H9 (cell line): ENCODE data around the gene LCNL1. TPM values are rescaled to one million over a fixed set of nuclear protein-coding genes. Genes with fewer than 3 reads are reported as not detected.
"Not testable (repeated sequence)": the region's sequence is repeated elsewhere in the genome, so short reads cannot be mapped to it uniquely, and the experiment has no call there.

Experiments used
- DNase-seq: peaks from one replicate; pipeline ENCODE4 v3.0.0-alpha.2; 2017
- H2AFZ ChIP-seq: one replicate; pipeline ENCODE4 v1.6.1; 2013; ENCODE audit warnings: mild to moderate bottlenecking, low read length, control low read depth, moderate library complexity
- H2AK5ac ChIP-seq: 2 replicates; pipeline ENCODE4 v1.6.1; 2013; ENCODE audit warnings: low read length, control low read depth, mixed read lengths; ENCODE audit not compliant: insufficient read length
- H2BK120ac ChIP-seq: one replicate; pipeline ENCODE4 v1.6.1; 2013; ENCODE audit warnings: low read depth, mild to moderate bottlenecking, low read length, control low read depth, inconsistent platforms; ENCODE audit not compliant: poor library complexity, severe bottlenecking
- H2BK12ac ChIP-seq: 2 replicates; pipeline ENCODE4 v1.6.1; 2013; ENCODE audit warnings: low read length, control low read depth, mixed read lengths, low read depth; ENCODE audit not compliant: insufficient read length
- H2BK15ac ChIP-seq: 2 replicates; pipeline ENCODE4 v1.6.1; 2013; ENCODE audit warnings: low read depth, low read length, control low read depth
- H2BK20ac ChIP-seq: one replicate; pipeline ENCODE4 v1.6.1; 2013; ENCODE audit warnings: low read depth, mild to moderate bottlenecking, low read length, control low read depth, inconsistent platforms; ENCODE audit not compliant: poor library complexity, severe bottlenecking
- H2BK5ac ChIP-seq: 2 replicates; pipeline ENCODE4 v1.6.1; 2013; ENCODE audit warnings: low read length, control low read depth, mixed read lengths; ENCODE audit not compliant: insufficient read length
- H3K14ac ChIP-seq: 2 replicates; pipeline ENCODE4 v1.6.1; 2013; ENCODE audit warnings: low read length, control low read depth; ENCODE audit not compliant: insufficient read depth
- H3K18ac ChIP-seq: 2 replicates; pipeline ENCODE4 v1.6.1; 2013; ENCODE audit warnings: low read depth, mild to moderate bottlenecking, mixed read lengths, low read length, control low read depth; ENCODE audit not compliant: insufficient read length
- H3K23ac ChIP-seq: 2 replicates; pipeline ENCODE4 v1.6.1; 2013; ENCODE audit warnings: low read length, control low read depth, mixed read lengths, low read depth; ENCODE audit not compliant: insufficient read length
- H3K23me2 ChIP-seq: 2 replicates; pipeline ENCODE4 v1.6.1; 2013; ENCODE audit warnings: low read depth, mild to moderate bottlenecking, mixed read lengths, low read length, control low read depth; ENCODE audit not compliant: insufficient read length, poor library complexity, severe bottlenecking
- H3K27ac ChIP-seq: 2 replicates; pipeline ENCODE4 v1.5.1; 2013; ENCODE audit warnings: low read length, control low read depth, mixed read lengths, low read depth; ENCODE audit not compliant: insufficient read length
- H3K27me3 ChIP-seq: 2 replicates; pipeline ENCODE4 v1.6.1; 2013; ENCODE audit warnings: low read length, control low read depth, inconsistent platforms; ENCODE audit not compliant: insufficient read depth
- H3K4ac ChIP-seq: 2 replicates; pipeline ENCODE4 v1.6.1; 2013; ENCODE audit warnings: low read depth, mild to moderate bottlenecking, control low read depth, inconsistent platforms, low read length, moderate library complexity
- H3K4me1 ChIP-seq: 2 replicates; pipeline ENCODE4 v1.6.1; 2013; ENCODE audit warnings: low read length, control low read depth, inconsistent platforms; ENCODE audit not compliant: insufficient read depth
- H3K4me2 ChIP-seq: 2 replicates; pipeline ENCODE4 v1.6.1; 2013; ENCODE audit warnings: low read length, control low read depth, mixed read lengths; ENCODE audit not compliant: insufficient read length, insufficient read depth
- H3K56ac ChIP-seq: 2 replicates; pipeline ENCODE4 v1.6.1; 2013; ENCODE audit warnings: low read depth, mild to moderate bottlenecking, mixed read lengths, low read length, control low read depth; ENCODE audit not compliant: insufficient read length
- H3K79me1 ChIP-seq: 2 replicates; pipeline ENCODE4 v1.6.1; 2013; ENCODE audit warnings: low read depth, mild to moderate bottlenecking, moderate library complexity, low read length, control low read depth, inconsistent platforms; ENCODE audit not compliant: insufficient read depth, poor library complexity, severe bottlenecking
- H3K79me2 ChIP-seq: 2 replicates; pipeline ENCODE4 v1.6.1; 2013; ENCODE audit warnings: low read length, control low read depth, inconsistent platforms; ENCODE audit not compliant: insufficient read depth
- H3K9ac ChIP-seq: 2 replicates; pipeline ENCODE4 v1.6.1; 2013; ENCODE audit warnings: low read length, control low read depth, mixed read lengths; ENCODE audit not compliant: insufficient read length; ENCODE audit errors: extremely low read depth
- H3K9me3 ChIP-seq: one replicate; pipeline ENCODE4 v1.6.1; 2013; ENCODE audit warnings: low read depth, low read length, inconsistent platforms; ENCODE audit not compliant: control insufficient read depth
- H3T11ph ChIP-seq: one replicate; pipeline ENCODE4 v1.6.1; 2013; ENCODE audit warnings: mild to moderate bottlenecking, low read length, control low read depth, inconsistent platforms
- H4K20me1 ChIP-seq: one replicate; pipeline ENCODE4 v1.6.1; 2013; ENCODE audit not compliant: control insufficient read depth, insufficient read length, insufficient read depth
- H4K5ac ChIP-seq: 2 replicates; pipeline ENCODE4 v1.6.1; 2013; ENCODE audit warnings: low read depth, mild to moderate bottlenecking, mixed read lengths, low read length, control low read depth; ENCODE audit not compliant: insufficient read length
- H4K8ac ChIP-seq: replicated peaks from 2 replicates; pipeline ENCODE4 v1.6.1; 2013; ENCODE audit warnings: low read length, control low read depth, mixed read lengths, low read depth; ENCODE audit not compliant: insufficient read length
- H4K91ac ChIP-seq: 2 replicates; pipeline ENCODE4 v1.6.1; 2013; ENCODE audit warnings: low read depth, mild to moderate bottlenecking, moderate library complexity, mixed read lengths, low read length, control low read depth; ENCODE audit not compliant: insufficient read length
- H3K27ac Mint-ChIP-seq, 3 experiments: 2 replicates in 2 of 3; 3 replicates in 1 of 3; pipeline ENCODE4 v1.8.0; 2020 to 2021; ENCODE audit warnings: mixed read lengths in 3 of 3, mild to moderate bottlenecking in 1 of 3, moderate library complexity in 1 of 3
- H3K27me3 Mint-ChIP-seq: 2 replicates; pipeline ENCODE4 v1.8.0; 2021; ENCODE audit warnings: low read depth, mild to moderate bottlenecking, moderate library complexity, mixed read lengths
- H3K36me3 Mint-ChIP-seq, 3 experiments: 2 replicates in 2 of 3; 3 replicates in 1 of 3; pipeline ENCODE4 v1.8.0; 2020 to 2021; ENCODE audit warnings: low read depth in 3 of 3, mixed read lengths in 3 of 3; ENCODE audit not compliant: insufficient read depth in 1 of 3
- H3K4me1 Mint-ChIP-seq, 2 experiments: 2 replicates each; pipeline ENCODE4 v1.8.0; 2020; ENCODE audit warnings: mixed read lengths in 2 of 2
- H3K4me3 Mint-ChIP-seq, 2 experiments: 2 replicates in 1 of 2; 3 replicates in 1 of 2; pipeline ENCODE4 v1.8.0; 2020 to 2021; ENCODE audit warnings: mild to moderate bottlenecking in 2 of 2, mixed read lengths in 2 of 2, moderate library complexity in 1 of 2
- H3K9me3 Mint-ChIP-seq, 2 experiments: 2 replicates in 1 of 2; 3 replicates in 1 of 2; pipeline ENCODE4 v1.8.0; 2020; ENCODE audit warnings: mild to moderate bottlenecking in 2 of 2, mixed read lengths in 2 of 2, moderate library complexity in 1 of 2
- CTCF ChIP-seq: fragments of 200-600 bp; sonication (generic); conservative IDR thresholded peaks from 3 replicates; pipeline ENCODE4 v1.8.0; 2021; ENCODE audit warnings: antibody characterized with exemption, mild to moderate bottlenecking
- WGBS: extraction: QIAGEN DNeasy Blood & Tissue Kit; methylation state at CpG from one replicate; pipeline ENCODE4 v1.1.7; 2013; ENCODE audit warnings: missing lambda C conversion rate, low lambda C conversion rate, mixed read lengths; ENCODE audit not compliant: insufficient read length; ENCODE audit errors: extremely low coverage; 5-methylcytosine and 5-hydroxymethylcytosine counted together
- total RNA-seq: library from RNA; stranded (reverse); gene quantifications from 2 replicates; pipeline ENCODE4 v1.2.1, GENCODE V29; 2021

LCNL1 gene
- total RNA-seq, 1 experiment from 2014 or later: 0.20 TPM

DNA sequence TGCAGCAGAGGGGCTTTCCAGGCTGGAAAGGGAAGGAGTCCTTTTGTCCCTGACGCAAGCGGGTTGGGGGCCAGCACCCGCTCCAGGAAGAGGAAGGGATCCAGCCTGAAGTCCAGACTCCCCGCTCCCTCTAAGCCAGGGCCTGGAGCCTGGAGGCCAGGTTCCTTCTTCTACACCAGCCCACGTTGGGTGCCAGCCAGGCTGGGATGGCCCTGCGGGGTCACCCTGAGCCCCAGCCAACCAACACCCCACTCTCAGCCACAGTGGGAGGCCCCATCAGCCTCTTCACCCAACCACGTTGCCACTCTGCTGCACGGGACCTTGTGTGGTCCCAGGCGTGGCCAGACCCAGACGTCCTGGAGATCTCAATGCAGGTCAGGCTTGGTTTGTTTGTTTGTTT is 50.1 kb downstream of the LCNL1 start:
- peaks cover 0 to 3% (median 0%) of the 10 kb centered on the region in 3 experiments; a peak in 1 of 7 replicates for H3K36me3 Mint-ChIP-seq
- Histone ChIP-seq H3K23ac (no peak overlapping the region), H3K9me3 (no peaks in the 10 kb centered on the region), H3K79me2 (no peaks in the 10 kb centered on the region), H3K4me1 (no peaks in the 10 kb centered on the region), H4K91ac (no peak overlapping the region), H2AK5ac (no peak overlapping the region), H4K8ac (no peak overlapping the region), H3K4ac (no peak overlapping the region), H3K4me2 (no peak overlapping the region), H3K14ac (no peak overlapping the region), H3K27ac (no peak overlapping the region), H3K18ac (no peak overlapping the region), H2BK15ac (no peak overlapping the region), H3K23me2 (peaks cover 3% of the 10 kb centered on the region), H3T11ph (no peak overlapping the region), H3K79me1 (no peaks in the 10 kb centered on the region), H4K5ac (no peak overlapping the region), H3K56ac (no peak overlapping the region), H4K20me1 (peaks cover 2% of the 10 kb centered on the region), H3K27me3 (no peaks in the 10 kb centered on the region), H2BK20ac (no peak overlapping the region), H2BK5ac (no peak overlapping the region), H2BK12ac (no peak overlapping the region), H2BK120ac (no peak overlapping the region), H3K9ac (no peak overlapping the region), H2AFZ (no peak overlapping the region)
- no CpG with 5 or more reads among the region's 10 CpGs for WGBS
- H3K27me3 Mint-ChIP-seq: peaks cover 30% of the 10 kb centered on the region
- DNase-seq: no peak
- H3K27ac Mint-ChIP-seq: no peak overlapping the region
- H3K9me3 Mint-ChIP-seq: no peaks in the 10 kb centered on the region
- TF ChIP-seq CTCF: no peak
- no peak overlapping the region for H3K4me3 Mint-ChIP-seq
- peaks cover 0 to 4% of the 10 kb centered on the region in 2 experiments; a peak in 2 of 4 replicates for H3K4me1 Mint-ChIP-seq

DNA sequence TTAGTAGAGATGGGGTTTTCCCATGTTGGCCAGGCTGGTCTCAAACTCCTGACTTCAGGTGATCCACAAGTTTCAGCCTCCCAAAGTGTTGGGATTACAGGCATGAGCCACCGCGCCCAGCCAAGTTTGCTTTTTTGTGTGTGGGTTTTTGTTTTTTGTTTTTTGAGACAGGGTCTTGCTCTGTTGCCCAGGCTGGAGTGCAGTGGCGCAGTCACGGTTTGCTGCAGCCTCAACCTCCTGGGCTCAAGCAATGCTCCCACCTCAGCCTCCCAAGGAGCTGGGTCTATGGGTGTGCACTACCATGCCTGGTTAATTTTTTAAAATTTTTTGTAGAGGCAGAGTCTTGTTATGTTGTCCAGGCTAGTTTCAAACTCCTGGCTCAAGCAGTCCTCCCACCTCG is 50.7 kb downstream of the LCNL1 start:
- H2BK15ac ChIP-seq, H2BK12ac ChIP-seq, H4K8ac ChIP-seq, H3K4me3 Mint-ChIP-seq, H4K91ac ChIP-seq, H2BK5ac ChIP-seq, H3K79me2 ChIP-seq, H3K79me1 ChIP-seq, H4K20me1 ChIP-seq, H3K27ac ChIP-seq, H2AK5ac ChIP-seq, H3K4me1 Mint-ChIP-seq, H3K23me2 ChIP-seq, H3K4ac ChIP-seq, H3K27ac Mint-ChIP-seq, H3K9me3 Mint-ChIP-seq, H2AFZ ChIP-seq, H4K5ac ChIP-seq, H3K23ac ChIP-seq, H3T11ph ChIP-seq, H3K27me3 ChIP-seq, H2BK120ac ChIP-seq, H3K14ac ChIP-seq, DNase-seq, H3K9me3 ChIP-seq, H3K4me2 ChIP-seq, H3K56ac ChIP-seq, H3K9ac ChIP-seq, H3K18ac ChIP-seq, H3K36me3 Mint-ChIP-seq, H2BK20ac ChIP-seq, H3K4me1 ChIP-seq: not testable (repeated sequence)
- H3K27me3 Mint-ChIP-seq: peaks cover 30% of the 10 kb centered on the region
- WGBS: no CpG with 5 or more reads among the region's 5 CpGs
